GM04504 (cell line): ENCODE results near the gene PDE2A.
"Not testable (repeated sequence)": the region's sequence is repeated elsewhere in the genome, so short reads cannot be mapped to it uniquely, and the experiment has no call there.

Experiments
- DNase-seq: peaks from one replicate; pipeline ENCODE4 v3.0.0-alpha.2; 2012; ENCODE audit warnings: low read depth

Gene PDE2A

GRCh38 chr11:72576661-72577060 lies 97.6 kb downstream of the PDE2A start:
- no peak for DNase-seq

- no peak for DNase-seq
These were observed 98.0 kb downstream of the PDE2A start for GRCh38 chr11:72576243-72576595.

GRCh38 chr11:72575533-72576242 lies 98.5 kb downstream of the PDE2A start:
- no peak for DNase-seq

GRCh38 chr11:72574548-72575460 lies 99.4 kb downstream of the PDE2A start:
- DNase-seq: no peak

GRCh38 chr11:72573855-72574445 lies 100.3 kb downstream of the PDE2A start:
- DNase-seq: no peak

- no peak for DNase-seq
These were observed 101.0 kb downstream of the PDE2A start for GRCh38 chr11:72573072-72573854.

- DNase-seq: not testable (repeated sequence)
These were observed 101.7 kb downstream of the PDE2A start for GRCh38 chr11:72572540-72572939.

- no peak for DNase-seq
These were observed 103.1 kb downstream of the PDE2A start for GRCh38 chr11:72570893-72571661.

- peak; percentile 33 for DNase-seq
These were observed 104.0 kb downstream of the PDE2A start for GRCh38 chr11:72569966-72570892.

GRCh38 chr11:72568861-72569260 lies 105.4 kb downstream of the PDE2A start:
- peak; percentile 14 for DNase-seq

GRCh38 chr11:72562431-72562830 lies 111.8 kb downstream of the PDE2A start:
- DNase-seq: no peak

- DNase-seq: no peak
These were observed 112.4 kb downstream of the PDE2A start for GRCh38 chr11:72561856-72562255.

- not testable (repeated sequence) for DNase-seq
These were observed 113.4 kb downstream of the PDE2A start for GRCh38 chr11:72560864-72561263.

- DNase-seq: no peak
These were observed 117.8 kb downstream of the PDE2A start for GRCh38 chr11:72556433-72556832.

GRCh38 chr11:72555014-72555522 lies 119.2 kb downstream of the PDE2A start:
- DNase-seq: not testable (repeated sequence)

- DNase-seq: no peak
These were observed 120.5 kb downstream of the PDE2A start for GRCh38 chr11:72553706-72554105.

- no peak for DNase-seq
These were observed 121.8 kb downstream of the PDE2A start for GRCh38 chr11:72552399-72552910.

GRCh38 chr11:72551571-72551970 lies 122.7 kb downstream of the PDE2A start:
- DNase-seq: no peak

- DNase-seq: no peak
These were observed 125.8 kb downstream of the PDE2A start for GRCh38 chr11:72548463-72548862.

GRCh38 chr11:72546866-72547265 lies 127.4 kb downstream of the PDE2A start:
- DNase-seq: no peak
